Ectodermal cell (in vitro differentiated cells): Measurements from ENCODE around the gene HS3ST4. TPM values are rescaled to one million over a fixed set of nuclear protein-coding genes. Genes with fewer than 3 reads are reported as not detected.

Experiments used
- H3K27ac ChIP-seq: 2 replicates; pipeline ENCODE4 v1.7.0; 2013; ENCODE audit warnings: mild to moderate bottlenecking, low read depth, low read length; ENCODE audit not compliant: insufficient read depth, poor library complexity, severe bottlenecking
- H3K27me3 ChIP-seq: 2 replicates; pipeline ENCODE4 v1.7.0; 2013; ENCODE audit warnings: mild to moderate bottlenecking, low read length; ENCODE audit not compliant: insufficient read depth, control insufficient read depth, poor library complexity, severe bottlenecking
- H3K36me3 ChIP-seq: one replicate; pipeline ENCODE4 v1.7.0; 2013; ENCODE audit warnings: low read length; ENCODE audit not compliant: control insufficient read depth, insufficient read depth
- H3K4me1 ChIP-seq: one replicate; pipeline ENCODE4 v1.7.0; 2013; ENCODE audit warnings: low read length; ENCODE audit not compliant: control insufficient read depth, insufficient read depth
- H3K4me3 ChIP-seq: 2 replicates; pipeline ENCODE4 v1.7.0; 2013; ENCODE audit warnings: low read depth, low read length, control low read depth; ENCODE audit not compliant: insufficient read depth
- H3K9me3 ChIP-seq: 2 replicates; pipeline ENCODE4 v1.7.0; 2013; ENCODE audit warnings: mild to moderate bottlenecking, low read length, moderate library complexity; ENCODE audit not compliant: control insufficient read depth
- WGBS, 2 experiments: methylation state at CpG; one replicate each; pipeline ENCODE4 v1.1.7; 2013; ENCODE audit warnings: missing lambda C conversion rate in 2 of 2; 5-methylcytosine and 5-hydroxymethylcytosine counted together
- polyA plus RNA-seq, 4 experiments: library from polyadenylated mRNA; stranded (reverse); fragments of 50-300 nt; gene quantifications; one replicate each; pipeline ENCODE4 v1.2.3, GENCODE V29; 2013

Gene HS3ST4
- 5.2 TPM for polyA plus RNA-seq (2013, experiment 1 of 4)
- polyA plus RNA-seq (2013, experiment 2 of 4): 3.7 TPM
- 3.9 TPM for polyA plus RNA-seq (2013, experiment 3 of 4)
- polyA plus RNA-seq (2013, experiment 4 of 4): 4.5 TPM

DNA sequence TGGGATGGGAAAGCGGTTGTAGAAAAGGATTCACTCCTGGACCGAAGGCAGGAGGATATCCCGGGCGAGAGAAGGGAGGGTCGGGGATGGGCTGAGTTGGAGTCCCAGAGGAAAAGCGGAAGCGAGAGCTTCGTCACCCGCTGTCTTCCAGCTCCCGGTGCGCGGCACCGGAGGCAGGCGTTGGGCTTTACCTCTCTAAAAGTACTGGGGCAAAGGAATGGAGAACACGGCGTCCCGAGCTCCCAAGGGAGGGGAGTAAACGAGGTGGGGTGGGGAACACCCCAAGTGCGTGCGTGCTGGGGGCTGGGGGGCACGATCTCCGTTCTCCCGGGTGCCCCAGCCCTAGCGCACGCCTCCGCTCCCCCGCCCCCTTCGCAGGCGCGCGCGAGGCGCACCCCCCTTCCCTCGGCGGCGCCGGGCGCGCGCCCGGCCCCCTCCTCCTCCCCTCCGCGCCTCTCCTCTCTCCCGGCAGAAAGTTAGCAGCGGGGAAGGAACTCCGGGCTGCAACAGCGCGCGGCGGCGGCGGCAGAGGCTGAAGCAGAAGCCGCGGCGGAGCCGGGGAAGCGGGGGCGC is at the start of gene HS3ST4:
Gene HS3ST4 (plus strand): TSS at position 441 of the 573 bp plus-strand sequence.
- Histone ChIP-seq H3K4me3 (peak within 1 kb of the TSS; percentile 63), H3K9me3 (no peaks in the 10 kb centered on the region), H3K27me3 (peaks cover 47% of the 10 kb centered on the region), H3K4me1 (peaks cover 12% of the 10 kb centered on the region), H3K36me3 (no peaks in the 10 kb centered on the region), H3K27ac (no peak within 1 kb of the TSS)
- 0% methylated on average over 58 of the region's 58 CpGs for WGBS, 2 experiments

DNA sequence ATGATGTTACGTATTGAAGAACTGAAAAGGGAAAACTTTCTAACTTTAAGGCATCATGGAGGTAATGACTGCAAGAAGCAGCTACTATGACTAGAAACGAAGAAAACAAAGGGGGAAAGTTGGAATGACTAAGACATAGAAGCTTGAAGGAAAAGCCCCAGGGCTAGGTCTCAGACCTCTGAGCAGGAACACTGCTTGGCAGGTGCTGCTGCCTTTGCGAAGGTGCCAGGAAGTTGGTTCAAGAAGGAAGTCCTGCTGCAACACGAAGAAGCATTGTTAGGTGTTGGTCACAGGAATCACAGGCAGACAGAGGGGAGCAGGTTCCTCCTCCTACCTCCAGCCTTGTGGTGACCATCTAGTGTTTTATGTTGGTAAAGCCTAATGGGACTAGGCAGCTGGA is 48.1 kb upstream of the HS3ST4 start:
- Histone ChIP-seq H3K36me3 (no peaks in the 10 kb centered on the region), H3K27ac (no peak overlapping the region), H3K4me1 (no peaks in the 10 kb centered on the region), H3K4me3 (no peak overlapping the region), H3K27me3 (no peaks in the 10 kb centered on the region), H3K9me3 (no peaks in the 10 kb centered on the region)
- 89 to 92% methylated on average over 4 of the region's 4 CpGs for WGBS, 2 experiments

DNA sequence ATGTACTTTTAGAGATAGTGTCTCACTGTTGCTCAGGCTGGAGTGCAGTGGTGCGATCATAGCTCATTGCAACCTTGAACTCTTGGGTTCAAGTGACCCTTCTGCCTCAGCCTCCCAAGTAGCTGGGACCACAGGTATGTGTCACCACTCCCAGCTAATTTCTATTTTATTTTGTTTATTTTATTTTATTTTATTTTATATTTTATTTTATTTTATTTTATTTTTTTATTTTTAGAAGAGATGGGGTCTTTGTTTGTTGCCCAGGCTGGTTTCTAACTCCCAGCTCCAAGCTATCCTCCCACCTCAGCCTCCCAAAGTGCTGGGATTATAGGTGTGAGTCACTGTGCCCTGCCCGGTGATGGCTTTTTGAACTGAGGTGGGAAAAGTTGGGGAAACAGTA is 35.1 kb upstream of the HS3ST4 start:
- H3K4me1 ChIP-seq: no peaks in the 10 kb centered on the region
- no peaks in the 10 kb centered on the region for H3K36me3 ChIP-seq
- H3K9me3 ChIP-seq: no peaks in the 10 kb centered on the region
- no peaks in the 10 kb centered on the region for H3K27me3 ChIP-seq
- WGBS, 2 experiments: 84 to 91% methylated on average over 1 to 2 of the region's 2 CpGs
- H3K4me3 ChIP-seq: no peak overlapping the region
- no peak overlapping the region for H3K27ac ChIP-seq

DNA sequence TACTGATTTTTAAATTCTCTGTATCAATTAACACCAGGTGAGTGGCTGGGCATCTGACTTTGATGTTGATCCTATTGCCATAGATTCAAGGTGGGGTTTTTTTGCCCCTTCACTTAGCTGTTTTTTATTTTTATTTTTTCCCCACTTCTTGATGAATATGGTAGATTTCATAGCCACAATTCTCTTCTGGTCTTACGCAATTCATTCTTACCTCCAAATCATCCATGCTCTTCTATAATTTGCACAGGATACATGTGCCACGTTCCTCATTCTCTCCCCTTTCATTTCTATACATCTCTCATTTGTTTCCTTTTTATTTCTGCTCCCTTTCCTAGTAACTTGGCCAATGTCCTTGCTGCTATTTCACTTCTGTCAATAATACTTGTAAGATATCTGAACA is 14.9 kb upstream of the HS3ST4 start:
- H3K9me3 ChIP-seq: no peaks in the 10 kb centered on the region
- WGBS, 2 experiments: 84 to 88% methylated on average over 2 of the region's 2 CpGs
- H3K4me1 ChIP-seq: no peaks in the 10 kb centered on the region
- no peak overlapping the region for H3K27ac ChIP-seq
- H3K36me3 ChIP-seq: no peaks in the 10 kb centered on the region
- H3K4me3 ChIP-seq: no peak overlapping the region
- no peaks in the 10 kb centered on the region for H3K27me3 ChIP-seq

DNA sequence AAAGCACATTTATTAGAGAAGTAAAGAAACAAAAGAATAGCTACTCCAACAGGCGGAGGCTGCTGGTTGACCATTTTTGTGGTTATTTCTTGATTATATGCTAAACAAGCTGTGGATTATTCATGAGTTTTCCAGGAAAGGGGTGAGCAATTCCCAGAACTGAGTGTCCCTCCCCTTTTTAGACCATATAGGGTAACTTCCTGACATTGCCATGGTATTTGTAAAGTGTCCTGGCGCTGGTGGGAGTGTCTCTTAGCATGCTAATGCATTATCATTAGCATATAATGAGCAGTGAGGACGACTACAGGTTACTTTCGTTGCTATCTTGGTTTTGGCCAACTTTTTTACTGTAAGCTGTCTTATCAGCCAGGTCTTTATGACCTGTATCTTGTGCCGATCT is 12.2 kb upstream of the HS3ST4 start:
- no peak overlapping the region for H3K4me3 ChIP-seq
- H3K9me3 ChIP-seq: no peaks in the 10 kb centered on the region
- H3K27ac ChIP-seq: no peak overlapping the region
- H3K27me3 ChIP-seq: no peaks in the 10 kb centered on the region
- WGBS, 2 experiments: 73 to 74% methylated on average over 5 of the region's 5 CpGs
- no peaks in the 10 kb centered on the region for H3K36me3 ChIP-seq
- no peaks in the 10 kb centered on the region for H3K4me1 ChIP-seq

DNA sequence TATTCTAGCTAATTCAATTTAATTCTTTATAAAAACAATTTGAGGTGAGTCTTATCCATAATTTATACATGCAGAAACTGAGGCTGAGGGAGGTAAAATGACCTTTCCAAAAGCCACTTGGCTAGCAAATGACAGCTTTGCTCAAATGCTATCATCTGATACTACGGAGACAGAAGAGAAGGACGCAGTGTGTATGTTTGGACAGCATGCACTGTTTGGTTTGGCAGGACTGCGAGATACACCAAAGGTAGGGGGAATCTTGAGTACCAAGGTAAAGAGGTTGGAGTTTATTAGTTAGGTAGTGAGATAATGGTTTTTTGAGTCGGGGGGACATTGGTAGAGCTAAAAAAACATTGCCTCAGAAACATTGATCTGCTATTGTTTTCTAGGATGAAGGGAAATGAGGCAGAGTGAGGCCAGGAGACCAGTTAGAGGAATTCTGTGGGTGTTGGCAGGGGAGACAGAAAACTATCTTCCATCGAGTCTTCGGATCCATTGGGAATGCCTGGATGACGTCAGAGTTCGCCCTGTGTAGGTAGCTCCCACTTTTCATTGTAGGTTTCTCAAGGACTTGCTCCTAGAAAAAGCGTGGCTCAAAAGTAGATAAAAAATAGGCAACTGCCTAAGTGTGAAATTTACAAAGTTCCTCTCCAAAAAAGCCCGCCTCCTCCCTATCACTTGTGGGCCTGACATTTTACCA is 2.5 kb upstream of the HS3ST4 start:
- Histone ChIP-seq H3K27ac (no peak overlapping the region), H3K4me1 (peaks cover 12% of the 10 kb centered on the region), H3K9me3 (no peaks in the 10 kb centered on the region), H3K36me3 (no peaks in the 10 kb centered on the region), H3K27me3 (peaks cover 33% of the 10 kb centered on the region), H3K4me3 (no peak overlapping the region)
- WGBS, 2 experiments: 91 to 93% methylated on average over 10 of the region's 10 CpGs

DNA sequence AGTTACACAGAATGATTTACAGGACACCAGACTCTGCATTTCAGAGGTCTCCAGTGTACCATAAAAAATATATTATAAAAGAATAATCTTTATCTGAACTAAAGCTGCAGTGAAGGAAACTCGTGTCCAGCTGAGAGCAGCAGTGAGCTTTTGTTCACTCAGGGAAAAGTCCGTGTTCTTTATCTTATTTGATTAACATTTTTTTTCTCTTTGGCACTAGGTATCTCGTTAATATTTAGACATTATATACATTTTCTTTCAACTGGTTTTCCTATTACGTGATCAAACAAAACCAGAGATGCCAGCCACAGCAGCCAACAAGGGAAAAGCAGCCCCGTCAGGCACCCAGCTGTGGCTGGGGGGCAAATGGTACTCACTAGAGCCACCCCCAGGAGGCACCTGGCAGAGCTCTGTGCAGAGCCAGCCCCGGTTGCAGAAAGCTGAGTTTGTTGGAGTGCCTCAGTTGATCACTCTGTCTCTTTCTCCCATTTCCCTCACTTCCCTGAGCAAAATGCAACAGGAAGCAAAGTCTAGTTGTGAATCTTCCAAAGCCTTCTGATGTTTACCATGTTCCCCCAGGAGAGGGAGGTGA is 1.1 kb upstream of the HS3ST4 start:
- Histone ChIP-seq H3K9me3 (no peaks in the 10 kb centered on the region), H3K4me1 (peaks cover 12% of the 10 kb centered on the region), H3K27me3 (peaks cover 46% of the 10 kb centered on the region), H3K4me3 (peak overlapping the region; percentile 63), H3K27ac (no peak overlapping the region), H3K36me3 (no peaks in the 10 kb centered on the region)
- 57 to 59% methylated on average over 6 of the region's 6 CpGs for WGBS, 2 experiments

DNA sequence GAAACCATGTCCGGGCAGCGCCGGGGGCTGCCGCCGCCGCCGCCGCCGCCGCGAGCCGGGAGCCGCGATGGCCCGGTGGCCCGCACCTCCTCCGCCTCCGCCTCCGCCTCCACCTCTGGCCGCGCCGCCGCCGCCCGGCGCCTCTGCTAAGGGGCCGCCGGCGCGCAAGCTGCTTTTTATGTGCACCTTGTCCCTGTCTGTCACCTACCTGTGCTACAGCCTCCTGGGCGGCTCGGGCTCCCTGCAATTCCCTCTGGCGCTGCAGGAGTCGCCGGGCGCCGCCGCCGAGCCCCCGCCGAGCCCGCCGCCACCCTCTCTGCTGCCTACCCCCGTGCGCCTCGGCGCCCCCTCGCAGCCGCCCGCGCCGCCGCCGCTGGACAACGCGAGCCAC is 587 bp downstream of the HS3ST4 start:
- Histone ChIP-seq H3K27me3 (peaks cover 47% of the 10 kb centered on the region), H3K27ac (no peak overlapping the region), H3K36me3 (no peaks in the 10 kb centered on the region), H3K9me3 (no peaks in the 10 kb centered on the region), H3K4me3 (peak overlapping the region; percentile 63), H3K4me1 (peaks cover 12% of the 10 kb centered on the region)
- WGBS, 2 experiments: 0% methylated on average over 56 of the region's 56 CpGs

DNA sequence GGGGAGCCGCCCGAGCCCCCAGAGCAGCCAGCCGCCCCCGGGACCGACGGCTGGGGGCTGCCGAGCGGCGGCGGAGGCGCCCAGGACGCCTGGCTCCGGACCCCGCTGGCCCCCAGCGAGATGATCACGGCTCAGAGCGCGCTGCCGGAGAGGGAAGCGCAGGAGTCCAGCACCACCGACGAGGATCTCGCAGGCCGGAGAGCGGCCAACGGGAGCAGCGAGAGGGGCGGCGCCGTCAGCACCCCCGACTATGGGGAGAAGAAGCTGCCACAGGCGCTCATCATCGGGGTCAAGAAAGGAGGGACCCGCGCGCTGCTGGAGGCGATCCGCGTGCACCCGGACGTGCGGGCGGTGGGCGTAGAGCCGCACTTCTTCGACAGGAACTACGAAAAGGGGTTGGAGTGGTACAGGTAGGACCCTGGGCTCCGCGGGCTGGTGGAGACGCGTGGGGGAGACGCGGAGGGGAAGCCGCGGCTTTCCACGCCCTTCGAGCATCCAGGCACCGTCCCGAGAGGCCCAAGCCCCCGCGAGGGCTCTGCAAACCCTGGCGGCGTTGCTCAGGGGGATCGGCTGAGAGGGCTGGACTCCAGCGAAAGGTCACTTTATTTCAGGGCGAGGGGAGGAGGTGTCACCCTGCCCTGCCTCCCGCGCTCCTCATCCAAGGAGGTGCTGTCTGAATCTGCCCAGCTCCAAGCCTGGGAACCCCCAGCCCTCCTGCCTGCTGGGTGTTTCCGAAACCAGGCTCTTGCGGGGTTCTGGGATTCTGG is 1.2 kb downstream of the HS3ST4 start:
- Histone ChIP-seq H3K4me3 (peak overlapping the region; percentile 63), H3K36me3 (no peaks in the 10 kb centered on the region), H3K9me3 (no peaks in the 10 kb centered on the region), H3K27ac (no peak overlapping the region), H3K4me1 (peaks cover 12% of the 10 kb centered on the region), H3K27me3 (peaks cover 47% of the 10 kb centered on the region)
- WGBS, 2 experiments: 1% methylated on average over 70 of the region's 70 CpGs

DNA sequence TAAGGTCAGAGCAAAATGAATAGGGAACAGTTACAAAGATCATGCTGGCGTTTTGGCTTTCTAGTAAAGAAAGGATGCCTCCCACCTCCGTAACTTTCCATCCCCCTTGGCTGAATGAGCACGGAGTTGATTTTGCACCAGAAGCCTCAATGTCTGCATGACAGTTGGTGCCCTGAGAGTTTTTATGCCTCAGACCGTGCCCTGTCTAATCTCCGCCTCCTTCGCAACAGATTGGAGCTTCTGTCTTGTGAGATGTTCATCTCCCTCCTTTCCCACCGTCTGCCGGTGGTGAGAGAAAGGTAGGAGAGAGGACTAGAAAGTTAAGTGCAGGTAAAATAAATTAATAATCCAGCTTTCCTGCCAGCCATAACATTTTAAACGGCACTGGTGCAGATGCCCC is 1.9 kb downstream of the HS3ST4 start:
- H3K27ac ChIP-seq: no peak overlapping the region
- WGBS, 2 experiments: 26 to 38% methylated on average over 7 of the region's 9 CpGs

More for the DNA sequence above, 1.9 kb downstream of the HS3ST4 start:
- H3K27me3 ChIP-seq: peaks cover 47% of the 10 kb centered on the region
- H3K9me3 ChIP-seq: no peaks in the 10 kb centered on the region
- H3K4me3 ChIP-seq: peak overlapping the region; percentile 63
- H3K36me3 ChIP-seq: no peaks in the 10 kb centered on the region
- peaks cover 12% of the 10 kb centered on the region for H3K4me1 ChIP-seq
